ENCODE measurements around the gene PCCB.
A peak's percentile ranks its signal among the peaks of the same experiment; 100 is the strongest.

- no peak for TF ChIP-seq EZH2 (IDR thresholded peaks at IDR 0.05)
- no peak; the same call in 1 of the 2 replicates for TF ChIP-seq POLR2AphosphoS5 (IDR thresholded peaks at IDR 0.05; ENCODE audit: borderline replicate concordance, low read depth, low read length)
- peak; percentile 38 for TF ChIP-seq FOXP2 (optimal IDR thresholded peaks at IDR 0.05; ENCODE audit: control extremely low read depth, extremely low read length, insufficient read depth)
These were observed 42.5 kb upstream of the PCCB start for GRCh38 chr3:136207489-136208115.
